ENCODE results near the gene USP46. TPM values are rescaled to one million over a fixed set of nuclear protein-coding genes. Genes with fewer than 3 reads are reported as not detected.

Gene USP46
- total RNA-seq, 1 donor from 2014 or later, result 32.4 TPM

DNA sequence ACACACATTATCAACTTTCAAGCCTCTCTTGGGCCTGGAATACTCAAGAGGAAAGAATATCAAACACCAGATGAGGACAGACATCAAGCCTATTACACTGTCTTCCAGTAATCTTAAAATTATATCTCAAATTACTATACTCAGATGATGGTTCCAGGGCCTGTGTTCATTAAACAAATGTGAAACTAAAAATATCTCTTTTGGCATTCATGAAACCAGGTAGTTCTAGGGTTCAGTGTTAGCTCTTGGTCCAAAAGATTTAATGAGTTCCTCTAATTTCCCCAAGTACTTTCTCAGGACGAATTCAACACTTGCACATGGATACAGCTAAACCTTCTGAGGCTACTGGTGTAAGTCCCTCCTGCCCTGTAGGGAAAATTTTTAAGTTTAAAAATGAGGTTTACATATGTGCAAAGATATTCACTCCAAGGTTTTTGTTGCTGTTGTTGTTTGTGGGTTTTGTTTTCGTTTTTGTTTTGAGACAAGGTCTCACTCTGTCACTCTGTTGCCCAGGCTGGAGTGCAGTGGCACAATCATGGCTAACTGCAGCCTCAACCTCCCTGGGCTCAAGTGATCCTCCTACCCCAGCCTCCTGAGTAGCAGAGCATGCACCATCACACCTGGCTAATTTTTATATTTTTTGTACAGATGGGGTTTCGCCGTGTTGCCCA, 79.4 kb downstream of the USP46 start:
- TF ChIP-seq, protein P1, sequence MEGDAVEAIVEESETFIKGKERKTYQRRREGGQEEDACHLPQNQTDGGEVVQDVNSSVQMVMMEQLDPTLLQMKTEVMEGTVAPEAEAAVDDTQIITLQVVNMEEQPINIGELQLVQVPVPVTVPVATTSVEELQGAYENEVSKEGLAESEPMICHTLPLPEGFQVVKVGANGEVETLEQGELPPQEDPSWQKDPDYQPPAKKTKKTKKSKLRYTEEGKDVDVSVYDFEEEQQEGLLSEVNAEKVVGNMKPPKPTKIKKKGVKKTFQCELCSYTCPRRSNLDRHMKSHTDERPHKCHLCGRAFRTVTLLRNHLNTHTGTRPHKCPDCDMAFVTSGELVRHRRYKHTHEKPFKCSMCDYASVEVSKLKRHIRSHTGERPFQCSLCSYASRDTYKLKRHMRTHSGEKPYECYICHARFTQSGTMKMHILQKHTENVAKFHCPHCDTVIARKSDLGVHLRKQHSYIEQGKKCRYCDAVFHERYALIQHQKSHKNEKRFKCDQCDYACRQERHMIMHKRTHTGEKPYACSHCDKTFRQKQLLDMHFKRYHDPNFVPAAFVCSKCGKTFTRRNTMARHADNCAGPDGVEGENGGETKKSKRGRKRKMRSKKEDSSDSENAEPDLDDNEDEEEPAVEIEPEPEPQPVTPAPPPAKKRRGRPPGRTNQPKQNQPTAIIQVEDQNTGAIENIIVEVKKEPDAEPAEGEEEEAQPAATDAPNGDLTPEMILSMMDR (IDR thresholded peaks at IDR 0.05; ENCODE audit: unreplicated experiment), result no peak
- Mint-ChIP-seq H3K27me3 (ENCODE audit: unreplicated experiment) (no peaks in the 10 kb centered on the region), H3K4me3 (ENCODE audit: unreplicated experiment) (no peak overlapping the region), H3K9me3 (ENCODE audit: unreplicated experiment) (no peaks in the 10 kb centered on the region), H3K27ac (ENCODE audit: unreplicated experiment) (no peak overlapping the region), H3K4me1 (ENCODE audit: unreplicated experiment) (no peaks in the 10 kb centered on the region), H3K36me3 (ENCODE audit: low read depth, unreplicated experiment) (no peaks in the 10 kb centered on the region)
- DNase-seq (ENCODE audit: low spot score), result no peak

DNA sequence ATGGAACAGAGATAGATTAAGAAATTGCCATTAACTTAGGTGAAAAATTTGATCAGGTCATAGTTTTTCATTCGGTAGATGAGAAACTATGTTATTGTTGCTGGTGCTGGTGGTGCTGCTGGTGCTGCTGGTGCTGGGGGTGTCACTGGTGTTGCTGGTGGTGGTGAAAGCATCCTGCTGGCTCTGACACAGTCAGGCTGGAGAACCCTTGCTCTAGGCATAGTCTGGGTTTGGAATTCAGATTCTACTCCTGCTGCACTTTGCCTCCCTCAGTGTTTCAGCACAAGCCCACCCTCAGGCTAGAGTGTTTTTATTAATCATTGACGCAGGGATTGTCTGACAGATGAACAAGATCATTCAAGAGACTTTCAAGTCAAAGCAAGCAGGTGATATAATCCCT, 80.2 kb downstream of the USP46 start:
- Mint-ChIP-seq H3K27me3 (ENCODE audit: unreplicated experiment) (no peaks in the 10 kb centered on the region), H3K9me3 (ENCODE audit: unreplicated experiment) (no peaks in the 10 kb centered on the region), H3K4me3 (ENCODE audit: unreplicated experiment) (no peak overlapping the region), H3K27ac (ENCODE audit: unreplicated experiment) (no peak overlapping the region), H3K4me1 (ENCODE audit: unreplicated experiment) (no peaks in the 10 kb centered on the region), H3K36me3 (ENCODE audit: low read depth, unreplicated experiment) (no peaks in the 10 kb centered on the region)
- TF ChIP-seq, protein P1 (IDR thresholded peaks at IDR 0.05; ENCODE audit: unreplicated experiment), result no peak
- DNase-seq (ENCODE audit: low spot score), result no peak

DNA sequence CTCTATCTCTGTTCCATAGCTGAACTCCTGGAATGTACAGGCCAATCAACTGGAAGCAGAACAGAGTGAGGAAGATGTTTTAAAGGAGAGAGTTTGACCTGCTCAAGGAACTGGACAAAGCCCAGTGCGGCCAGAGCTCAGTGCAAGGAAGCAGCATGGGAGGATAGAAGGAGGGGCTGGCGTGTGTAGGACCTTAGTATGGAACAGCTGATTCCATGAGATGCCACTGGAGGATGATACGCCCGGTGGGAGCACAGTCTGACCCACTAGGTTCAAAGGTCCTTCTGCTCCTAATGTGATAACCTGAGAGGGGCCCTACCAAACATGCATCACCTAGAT, 81.5 kb downstream of the USP46 start:
- no peak for DNase-seq (ENCODE audit: low spot score)
- no peak overlapping the region for H3K27ac Mint-ChIP-seq (ENCODE audit: unreplicated experiment)
- H3K4me3 Mint-ChIP-seq (ENCODE audit: unreplicated experiment), result no peak overlapping the region
- TF ChIP-seq, protein P1 (IDR thresholded peaks at IDR 0.05; ENCODE audit: unreplicated experiment), result no peak
- H3K4me1 Mint-ChIP-seq (ENCODE audit: unreplicated experiment), result no peaks in the 10 kb centered on the region
- H3K27me3 Mint-ChIP-seq (ENCODE audit: unreplicated experiment), result no peaks in the 10 kb centered on the region
- H3K9me3 Mint-ChIP-seq (ENCODE audit: unreplicated experiment), result no peaks in the 10 kb centered on the region
- no peaks in the 10 kb centered on the region for H3K36me3 Mint-ChIP-seq (ENCODE audit: low read depth, unreplicated experiment)

DNA sequence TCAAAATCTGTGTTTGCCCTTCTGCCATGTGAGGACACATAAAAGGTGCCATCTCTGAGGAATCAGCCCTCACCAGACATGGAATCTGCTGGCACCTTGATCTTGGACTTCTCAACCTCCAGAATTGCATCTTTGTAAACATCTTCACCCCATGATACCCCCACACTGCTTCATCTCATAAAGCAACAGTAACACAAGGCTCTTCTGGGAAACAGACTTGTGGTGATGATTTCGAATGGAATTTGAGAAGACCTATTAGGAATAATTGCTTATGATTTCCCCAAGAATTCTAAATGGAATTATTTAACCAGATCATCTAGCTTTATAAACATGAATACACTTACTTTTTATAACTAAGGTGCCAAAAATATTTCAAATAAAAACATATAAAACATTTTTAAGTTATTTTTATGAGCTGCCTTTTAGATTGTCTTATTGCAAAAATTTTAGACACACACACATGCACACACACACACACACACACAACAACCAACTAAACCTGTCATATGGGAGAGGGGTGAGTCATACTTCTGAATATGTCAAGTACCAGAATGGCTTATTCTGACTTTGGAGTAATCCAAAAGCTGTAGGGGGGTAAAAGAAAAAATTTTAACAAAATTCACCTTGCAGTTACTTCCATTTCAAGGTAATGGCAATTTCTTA, 82.0 kb downstream of the USP46 start:
- DNase-seq (ENCODE audit: low spot score), result no peak
- Mint-ChIP-seq H3K4me3 (ENCODE audit: unreplicated experiment) (no peak overlapping the region), H3K4me1 (ENCODE audit: unreplicated experiment) (no peaks in the 10 kb centered on the region), H3K27me3 (ENCODE audit: unreplicated experiment) (no peaks in the 10 kb centered on the region), H3K27ac (ENCODE audit: unreplicated experiment) (no peak overlapping the region), H3K9me3 (ENCODE audit: unreplicated experiment) (no peaks in the 10 kb centered on the region), H3K36me3 (ENCODE audit: low read depth, unreplicated experiment) (no peaks in the 10 kb centered on the region)
- TF ChIP-seq, protein P1 (IDR thresholded peaks at IDR 0.05; ENCODE audit: unreplicated experiment), result no peak

DNA sequence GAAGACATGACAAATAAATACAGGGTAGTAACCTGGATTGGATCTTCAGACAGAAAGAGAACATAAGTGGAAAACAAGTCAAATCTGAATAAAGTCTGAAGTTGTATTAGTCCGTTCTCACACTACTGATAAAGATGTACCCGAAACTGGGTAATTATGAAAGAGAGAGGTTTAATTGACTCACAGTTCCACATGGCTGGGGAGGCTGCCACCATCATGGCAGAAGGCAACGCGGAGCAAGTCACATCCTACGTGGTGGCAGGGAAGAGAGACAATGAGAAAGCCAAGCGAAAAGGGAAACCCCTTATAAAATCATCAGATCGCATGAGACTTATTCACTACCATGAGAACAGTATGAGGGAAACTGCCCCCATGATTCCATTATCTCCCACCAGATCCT, 82.8 kb downstream of the USP46 start:
- no peaks in the 10 kb centered on the region for H3K36me3 Mint-ChIP-seq (ENCODE audit: low read depth, unreplicated experiment)
- TF ChIP-seq, protein P1 (IDR thresholded peaks at IDR 0.05; ENCODE audit: unreplicated experiment), result no peak
- no peak overlapping the region for H3K27ac Mint-ChIP-seq (ENCODE audit: unreplicated experiment)
- no peaks in the 10 kb centered on the region for H3K9me3 Mint-ChIP-seq (ENCODE audit: unreplicated experiment)
- no peaks in the 10 kb centered on the region for H3K27me3 Mint-ChIP-seq (ENCODE audit: unreplicated experiment)
- H3K4me3 Mint-ChIP-seq (ENCODE audit: unreplicated experiment), result no peak overlapping the region
- no peaks in the 10 kb centered on the region for H3K4me1 Mint-ChIP-seq (ENCODE audit: unreplicated experiment)
- no peak for DNase-seq (ENCODE audit: low spot score)
